Epithelial cell of prostate (primary cell): Measurements from ENCODE around the gene THG1L.
"Not testable (repeated sequence)": the region's sequence is repeated elsewhere in the genome, so short reads cannot be mapped to it uniquely, and the experiment has no call there.

Source experiments
- DNase-seq: peaks from one replicate; pipeline ENCODE4 v3.0.0-alpha.2; 2011; ENCODE audit warnings: low read depth, low spot score
- H3K27ac ChIP-seq: fragments of 450-650 bp; 2 replicates; pipeline ENCODE4 v1.5.1; 2017; ENCODE audit warnings: mild to moderate bottlenecking

The THG1L gene

GRCh38 chr5:157722895-157723294 is 8.3 kb upstream of the THG1L start:
- not testable (repeated sequence) for DNase-seq, H3K27ac ChIP-seq

- H3K27ac ChIP-seq, DNase-seq: not testable (repeated sequence)
These were observed 4.6 kb upstream of the THG1L start for GRCh38 chr5:157726607-157727006.

- not testable (repeated sequence) for DNase-seq, H3K27ac ChIP-seq
These were observed 3.4 kb upstream of the THG1L start for GRCh38 chr5:157727858-157728257.

GRCh38 chr5:157729858-157730257 is 1.4 kb upstream of the THG1L start:
- no peak overlapping the region for H3K27ac ChIP-seq
- no peak for DNase-seq

- peak overlapping the region; percentile 80 for H3K27ac ChIP-seq
These were observed 334 bp upstream of the THG1L start for GRCh38 chr5:157730900-157731271.

GRCh38 chr5:157732130-157732514 is 902 bp downstream of the THG1L start:
- no peak overlapping the region for H3K27ac ChIP-seq
- DNase-seq = no peak

More at GRCh38 chr5:157730900-157731271, 334 bp upstream of the THG1L start:
- no peak for DNase-seq

GRCh38 chr5:157732596-157733262 is 1.5 kb downstream of the THG1L start:
- no peak overlapping the region for H3K27ac ChIP-seq
- DNase-seq = no peak

- DNase-seq = no peak
- H3K27ac ChIP-seq = no peak overlapping the region
These were observed 3.2 kb downstream of the THG1L start for GRCh38 chr5:157734436-157734835.

GRCh38 chr5:157735991-157736390 is 4.8 kb downstream of the THG1L start:
- DNase-seq = no peak
- H3K27ac ChIP-seq = no peak overlapping the region

- no peak overlapping the region for H3K27ac ChIP-seq
- DNase-seq = no peak
These were observed 8.4 kb downstream of the THG1L start for GRCh38 chr5:157739388-157740228.

GRCh38 chr5:157740229-157740610 is 9.0 kb downstream of the THG1L start:
- DNase-seq = no peak
- H3K27ac ChIP-seq = no peak overlapping the region

GRCh38 chr5:157741131-157741530 is 9.9 kb downstream of the THG1L start:
- no peak for DNase-seq

GRCh38 chr5:157743163-157744050 is 12.2 kb downstream of the THG1L start, which contains the start of gene LSM11:
TSS of gene LSM11 (plus strand) at chr5:157743712. CDS start at chr5:157743751, 39 bp downstream.
- no peak within 1 kb of the TSS for H3K27ac ChIP-seq
- no peak for DNase-seq

More at GRCh38 chr5:157741131-157741530, 9.9 kb downstream of the THG1L start:
- no peak overlapping the region for H3K27ac ChIP-seq

GRCh38 chr5:157744051-157745011 is 13.1 kb downstream of the THG1L start:
- no peak overlapping the region for H3K27ac ChIP-seq
- no peak for DNase-seq

- no peak for DNase-seq
- H3K27ac ChIP-seq = no peak overlapping the region
These were observed 13.8 kb downstream of the THG1L start for GRCh38 chr5:157745041-157745456.

GRCh38 chr5:157747173-157747740 is 16.0 kb downstream of the THG1L start:
- no peak for DNase-seq
- H3K27ac ChIP-seq = no peak overlapping the region

GRCh38 chr5:157747766-157748700 is 16.8 kb downstream of the THG1L start:
- DNase-seq = no peak
- H3K27ac ChIP-seq = no peak overlapping the region
